Sigmoid colon (tissue), 7 donors: ENCODE results near the gene IL11. TPM values are rescaled to one million over a fixed set of nuclear protein-coding genes. Genes with fewer than 3 reads are reported as not detected.

Source experiments
- DNase-seq: peaks from one replicate; pipeline ENCODE4 v3.0.0-alpha.2; 2019
- H3K27ac ChIP-seq, 4 donors: fragments of 200-600 bp; sonication (generic); one replicate each; pipeline ENCODE4 v1.5.1; 2016 to 2019; ENCODE audit warnings: mild to moderate bottlenecking in 1 of 4
- H3K27me3 ChIP-seq, 3 donors: fragments of 200-600 bp; sonication (generic); one replicate each; pipeline ENCODE4 v1.5.1; 2019; ENCODE audit warnings: mild to moderate bottlenecking in 1 of 3
- H3K36me3 ChIP-seq, 4 donors: fragments of 200-600 bp; sonication (generic); one replicate each; pipeline ENCODE4 v1.5.1; 2016 to 2019
- H3K4me1 ChIP-seq, 4 donors: fragments of 200-600 bp; sonication (generic); one replicate each; pipeline ENCODE4 v1.5.1; 2017 to 2019
- H3K4me3 ChIP-seq, 4 donors: fragments of 200-600 bp; sonication (generic); one replicate each; pipeline ENCODE4 v1.5.1; 2017 to 2019; ENCODE audit warnings: mild to moderate bottlenecking in 2 of 4, moderate library complexity in 1 of 4
- H3K9me3 ChIP-seq, 4 donors: fragments of 200-600 bp in 3 of 4; sonication (generic) in 3 of 4; one replicate each; pipeline versions ENCODE4 v1.5.1 to v1.6.1; 2013 to 2019
- CTCF ChIP-seq, 4 experiments: fragments of 450-650 bp in 3 of 4; fragments of 200-600 bp in 1 of 4; IDR thresholded peaks; one replicate each; pipeline ENCODE4 v1.5.1; 2016 to 2019; ENCODE audit warnings: antibody characterized with exemption in 4 of 4, mild to moderate bottlenecking in 3 of 4, moderate library complexity in 2 of 4
- EP300 ChIP-seq, 4 donors: sonication (generic); formaldehyde crosslinking; IDR thresholded peaks; one replicate each; pipeline ENCODE4 v1.6.1; 2017; ENCODE audit warnings: antibody characterized with exemption in 4 of 4
- POLR2A ChIP-seq, 2 donors: fragments of 450-650 bp; IDR thresholded peaks; one replicate each; pipeline ENCODE4 v1.6.1; 2016; ENCODE audit warnings: antibody characterized with exemption in 2 of 2, mild to moderate bottlenecking in 2 of 2, moderate library complexity in 2 of 2
- POLR2AphosphoS5 ChIP-seq, 4 donors: sonication (generic); formaldehyde crosslinking; IDR thresholded peaks; one replicate each; pipeline ENCODE4 v1.6.1; 2017; ENCODE audit warnings: antibody characterized with exemption in 4 of 4
- WGBS, 2 donors: extraction: QIAGEN DNeasy Blood & Tissue Kit; methylation state at CpG; one replicate each; pipeline ENCODE4 v1.1.7; 2013; 5-methylcytosine and 5-hydroxymethylcytosine counted together
- intact Hi-C: fragments of 100-400 bp; cut with DNase I; formaldehyde crosslinking; loops from one replicate; pipeline ENCODE4 v1.15.1; 2023
- polyA plus RNA-seq, 3 donors: library from polyadenylated mRNA; stranded (reverse); fragments of 200-250 nt; gene quantifications; one replicate each; pipeline ENCODE4 v1.2.3, GENCODE V29; 2013
- total RNA-seq, 4 donors: library from RNA; depleted of rRNA; stranded (reverse); fragments of >200 nt; gene quantifications; one replicate each; pipeline ENCODE4 v1.1.0, GENCODE V29; 2016
- donor health status: healthy with polysubstance abuse.
- donor health status: Bipolar disorder and iron deficiency.
- donor health status: healthy.

Gene IL11
- total and polyA plus RNA-seq, 7 donors: 0.74 to 4.4 (median 0.81) TPM; not detected in 4

DNA sequence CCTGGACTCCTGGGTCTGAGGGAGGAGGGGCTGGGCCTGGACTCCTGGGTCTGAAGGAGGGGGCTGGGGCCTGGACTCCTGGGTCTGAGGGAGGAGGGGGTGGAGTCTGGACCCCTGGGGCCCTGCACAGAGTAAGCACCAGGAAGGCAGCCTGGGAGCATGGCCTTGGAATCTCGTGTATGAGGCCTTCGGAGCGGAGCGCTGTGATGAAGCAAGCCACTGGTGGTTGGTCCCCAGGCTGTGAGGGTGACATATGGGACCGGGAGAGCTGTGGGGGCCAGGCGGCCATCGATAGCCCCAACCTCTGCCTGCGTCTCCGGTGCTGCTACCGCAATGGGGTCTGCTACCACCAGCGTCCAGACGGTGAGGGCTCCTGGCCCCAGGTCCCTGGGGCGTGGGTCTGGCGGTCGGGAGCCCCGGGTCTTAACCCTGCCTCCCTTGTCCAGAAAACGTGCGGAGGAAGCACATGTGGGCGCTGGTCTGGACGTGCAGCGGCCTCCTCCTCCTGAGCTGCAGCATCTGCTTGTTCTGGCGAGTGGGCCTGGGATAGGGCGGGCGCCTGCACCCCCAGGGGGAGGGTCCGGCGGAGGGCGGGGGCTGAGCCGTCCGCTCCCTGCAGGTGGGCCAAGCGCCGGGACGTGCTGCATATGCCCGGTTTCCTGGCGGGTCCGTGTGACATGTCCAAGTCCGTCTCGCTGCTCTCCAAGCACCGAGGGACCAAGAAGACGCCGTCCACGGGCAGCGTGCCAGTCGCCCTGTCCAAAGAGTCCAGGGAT is 7.3 kb upstream of the IL11 start:
- TF ChIP-seq POLR2A (IDR thresholded peaks at IDR 0.05) (no peak), EP300 (IDR thresholded peaks at IDR 0.05) (no peak), POLR2AphosphoS5 (IDR thresholded peaks at IDR 0.05) (no peak), CTCF (IDR thresholded peaks at IDR 0.05) (no peak)
- WGBS, 2 donors: 50 to 75% methylated on average over 43 of the region's 43 CpGs
- Histone ChIP-seq H3K9me3 (no peaks in the 10 kb centered on the region), H3K4me3 (no peak overlapping the region), H3K27ac (no peak overlapping the region), H3K36me3 (no peaks in the 10 kb centered on the region), H3K4me1 (peaks cover 0 to 13% (median 7%) of the 10 kb centered on the region in 4 donors), H3K27me3 (peaks cover 33 to 56% (median 45%) of the 10 kb centered on the region in 3 donors)
- intact Hi-C loops: no loop called here
- DNase-seq: no peak

- no peak for TF ChIP-seq EP300 (IDR thresholded peaks at IDR 0.05)
- TF ChIP-seq POLR2A (IDR thresholded peaks at IDR 0.05): no peak
- TF ChIP-seq CTCF (IDR thresholded peaks at IDR 0.05): no peak
- TF ChIP-seq POLR2AphosphoS5 (IDR thresholded peaks at IDR 0.05): no peak
- Histone ChIP-seq H3K36me3 (no peaks in the 10 kb centered on the region), H3K9me3 (no peaks in the 10 kb centered on the region), H3K27me3 (peaks cover 41 to 68% (median 57%) of the 10 kb centered on the region in 3 donors), H3K27ac (no peak within 1 kb of the TSS), H3K4me1 (peaks cover 0 to 13% (median 7%) of the 10 kb centered on the region in 4 donors), H3K4me3 (no peak within 1 kb of the TSS)
- no peak for DNase-seq
- WGBS, 2 donors: 23 to 53% methylated on average over 21 of the region's 21 CpGs
- intact Hi-C loops: no loop called here
These were observed 6.1 kb upstream of the IL11 start, which contains the start of gene TMEM190 for GRCh38 chr19:55376241-55376933. TMEM190 (plus strand) TSS chr19:55376826; CDS start chr19:55376854, 28 bp downstream.

DNA sequence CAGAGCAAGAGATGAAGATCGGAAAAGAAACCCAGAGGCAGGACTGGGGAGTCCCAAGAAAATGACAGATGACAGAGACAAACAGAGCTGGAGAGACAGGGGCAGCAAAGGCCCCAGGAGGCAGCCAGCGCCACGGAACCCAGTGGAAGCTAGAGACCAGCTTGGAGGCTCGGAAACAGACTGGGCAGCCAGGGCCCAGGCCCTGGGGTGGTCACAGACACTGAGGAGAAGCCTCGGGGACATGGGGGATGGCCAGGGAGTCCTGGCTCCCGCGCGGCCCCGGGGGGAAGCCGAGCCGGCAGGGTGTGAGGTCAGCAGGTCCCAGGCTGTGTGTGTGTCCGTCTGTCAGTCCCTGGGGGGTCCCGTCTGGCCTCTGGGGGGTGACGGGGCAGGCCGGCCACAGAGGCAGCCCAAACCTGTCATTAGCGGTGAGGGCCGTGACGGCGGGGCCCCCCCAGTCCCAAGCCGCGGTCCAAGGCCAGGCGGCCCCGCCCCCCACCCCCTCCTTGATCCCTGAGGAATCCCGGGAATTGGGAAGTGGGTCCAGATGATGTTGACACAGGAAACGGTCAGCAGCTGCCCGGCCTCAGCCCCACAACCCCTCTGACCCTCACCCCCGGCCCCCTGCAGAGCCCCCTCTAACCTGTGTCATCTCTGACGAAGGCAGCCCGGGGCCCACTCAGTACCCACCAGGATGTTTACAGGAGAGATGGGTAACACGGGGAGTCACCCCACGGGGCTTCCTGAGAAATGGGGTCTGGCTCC is 3.9 kb upstream of the IL11 start:
- H3K27ac ChIP-seq: no peak overlapping the region
- no peaks in the 10 kb centered on the region for H3K9me3 ChIP-seq
- H3K36me3 ChIP-seq: no peaks in the 10 kb centered on the region
- intact Hi-C loops: no loop called here
- no peak for TF ChIP-seq EP300 (IDR thresholded peaks at IDR 0.05)
- no peak for TF ChIP-seq POLR2A (IDR thresholded peaks at IDR 0.05)
- TF ChIP-seq CTCF (IDR thresholded peaks at IDR 0.05): no peak
- no peak for TF ChIP-seq POLR2AphosphoS5 (IDR thresholded peaks at IDR 0.05)
- WGBS, 2 donors: 6 to 19% methylated on average over 31 of the region's 31 CpGs
- H3K4me3 ChIP-seq: no peak overlapping the region
- DNase-seq: no peak
- H3K27me3 ChIP-seq: peaks cover 57 to 90% (median 77%) of the 10 kb centered on the region in 3 donors
- peaks cover 0 to 24% (median 20%) of the 10 kb centered on the region in 4 donors for H3K4me1 ChIP-seq

DNA sequence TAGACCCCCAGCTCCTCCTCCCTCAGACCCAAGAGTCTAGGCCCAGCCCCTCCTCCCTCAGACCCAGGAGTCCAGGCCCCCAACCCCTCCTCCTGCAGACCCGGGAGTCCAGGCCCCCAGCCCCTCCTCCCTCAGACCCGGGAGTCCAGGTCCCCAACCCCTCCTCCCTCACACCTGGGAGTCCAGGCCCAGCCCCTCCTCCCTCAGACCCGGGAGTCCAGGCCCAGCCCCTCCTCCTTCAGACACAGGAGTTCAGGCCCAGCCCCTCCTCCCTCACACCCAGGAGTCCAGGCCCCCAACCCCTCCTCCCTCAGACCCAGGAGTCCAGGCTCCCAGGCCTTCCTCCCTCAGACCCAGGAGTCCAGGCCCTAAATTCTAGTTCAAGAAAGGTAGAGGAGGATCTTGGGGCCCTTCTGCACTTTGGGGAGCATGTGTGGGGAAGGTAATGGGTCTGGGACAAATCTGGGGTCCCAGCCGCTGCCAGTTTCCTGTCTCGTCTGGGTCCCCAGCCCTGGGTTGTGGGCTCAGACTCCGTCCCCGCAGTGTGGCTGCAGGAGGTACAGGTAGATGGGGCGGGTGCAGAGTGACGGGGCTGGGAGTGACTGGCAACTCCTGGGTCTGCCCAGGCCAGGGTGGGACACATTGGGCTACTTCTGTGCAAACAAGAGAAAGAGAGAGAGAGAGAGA is 3.2 kb upstream of the IL11 start:
- no peaks in the 10 kb centered on the region for H3K9me3 ChIP-seq
- 18 to 46% methylated on average over 9 of the region's 9 CpGs for WGBS, 2 donors
- H3K27ac ChIP-seq: no peak overlapping the region
- intact Hi-C loops: no loop called here
- no peaks in the 10 kb centered on the region for H3K36me3 ChIP-seq
- H3K27me3 ChIP-seq: peaks cover 64 to 97% (median 84%) of the 10 kb centered on the region in 3 donors
- H3K4me1 ChIP-seq: peaks cover 0 to 28% (median 26%) of the 10 kb centered on the region in 4 donors
- H3K4me3 ChIP-seq: no peak overlapping the region
- DNase-seq: no peak
- no peak for TF ChIP-seq CTCF (IDR thresholded peaks at IDR 0.05)
- no peak for TF ChIP-seq EP300 (IDR thresholded peaks at IDR 0.05)
- no peak for TF ChIP-seq POLR2AphosphoS5 (IDR thresholded peaks at IDR 0.05)
- no peak for TF ChIP-seq POLR2A (IDR thresholded peaks at IDR 0.05)
